DMS 273 (cell line): ENCODE measurements around the gene SEMA5A.

ENCODE experiments used
- DNase-seq: peaks from one replicate; lab custom pipeline; 2025; ENCODE audit not compliant: unreplicated experiment; lab: John Stamatoyannopoulos, UW

The SEMA5A gene

GRCh38 chr5:9233035-9233434, 312.8 kb downstream of the SEMA5A start:
- DNase-seq, result no peak

GRCh38 chr5:9231842-9232241, 314.0 kb downstream of the SEMA5A start:
- DNase-seq, result no peak

- DNase-seq, result no peak
Observed at GRCh38 chr5:9230355-9230754, 315.5 kb downstream of the SEMA5A start.

GRCh38 chr5:9226016-9226536, 319.8 kb downstream of the SEMA5A start:
- DNase-seq, result no peak

GRCh38 chr5:9222054-9222976, 323.6 kb downstream of the SEMA5A start:
- no peak for DNase-seq

- DNase-seq, result no peak
Observed at GRCh38 chr5:9218358-9218757, 327.5 kb downstream of the SEMA5A start.

- no peak for DNase-seq
Observed at GRCh38 chr5:9212605-9213004, 333.3 kb downstream of the SEMA5A start.

- no peak for DNase-seq
Observed at GRCh38 chr5:9209846-9210492, 335.9 kb downstream of the SEMA5A start.

- peak; percentile 72 for DNase-seq
Observed at GRCh38 chr5:9207817-9208418, 338.0 kb downstream of the SEMA5A start.

GRCh38 chr5:9202636-9203035, 343.2 kb downstream of the SEMA5A start:
- DNase-seq, result no peak

- no peak for DNase-seq
Observed at GRCh38 chr5:9201761-9202160, 344.1 kb downstream of the SEMA5A start.

GRCh38 chr5:9201011-9201410, 344.9 kb downstream of the SEMA5A start:
- DNase-seq, result no peak

- no peak for DNase-seq
Observed at GRCh38 chr5:9198394-9198793, 347.5 kb downstream of the SEMA5A start.

GRCh38 chr5:9197881-9198260, 348.0 kb downstream of the SEMA5A start:
- no peak for DNase-seq

GRCh38 chr5:9196403-9197227, 349.3 kb downstream of the SEMA5A start:
- DNase-seq, result no peak

GRCh38 chr5:9194509-9194908, 351.4 kb downstream of the SEMA5A start:
- no peak for DNase-seq

GRCh38 chr5:9192266-9192665, 353.6 kb downstream of the SEMA5A start:
- no peak for DNase-seq

- DNase-seq, result no peak
Observed at GRCh38 chr5:9189681-9190080, 356.2 kb downstream of the SEMA5A start.

- no peak for DNase-seq
Observed at GRCh38 chr5:9188956-9189355, 356.9 kb downstream of the SEMA5A start.

- no peak for DNase-seq
Observed at GRCh38 chr5:9188131-9188530, 357.7 kb downstream of the SEMA5A start.

- no peak for DNase-seq
Observed at GRCh38 chr5:9187614-9188013, 358.3 kb downstream of the SEMA5A start.
